ENCODE data around the gene PANK3.

The PANK3 gene

GRCh38 chr5:168604436-168604835, 25.3 kb upstream of the PANK3 start:
- H3K4me3 ChIP-seq (ENCODE audit: low read depth, low read length) = no peak overlapping the region
- TF ChIP-seq CTCF (IDR thresholded peaks at IDR 0.05; ENCODE audit: low read depth, low read length) = no peak

GRCh38 chr5:168603746-168604145, 24.6 kb upstream of the PANK3 start:
- H3K4me3 ChIP-seq (ENCODE audit: low read depth, low read length) = no peak overlapping the region
- no peak for TF ChIP-seq CTCF (IDR thresholded peaks at IDR 0.05; ENCODE audit: low read depth, low read length)

GRCh38 chr5:168602517-168602916, 23.3 kb upstream of the PANK3 start:
- no peak overlapping the region for H3K4me3 ChIP-seq (ENCODE audit: low read depth, low read length)
- TF ChIP-seq CTCF (IDR thresholded peaks at IDR 0.05; ENCODE audit: low read depth, low read length) = no peak

GRCh38 chr5:168601972-168602371, 22.8 kb upstream of the PANK3 start:
- H3K4me3 ChIP-seq (ENCODE audit: low read depth, low read length) = no peak overlapping the region
- TF ChIP-seq CTCF (IDR thresholded peaks at IDR 0.05; ENCODE audit: low read depth, low read length) = no peak

GRCh38 chr5:168600409-168600808, 21.2 kb upstream of the PANK3 start:
- TF ChIP-seq CTCF (IDR thresholded peaks at IDR 0.05; ENCODE audit: low read depth, low read length) = no peak
- no peak overlapping the region for H3K4me3 ChIP-seq (ENCODE audit: low read depth, low read length)

GRCh38 chr5:168599826-168600225, 20.7 kb upstream of the PANK3 start:
- no peak for TF ChIP-seq CTCF (IDR thresholded peaks at IDR 0.05; ENCODE audit: low read depth, low read length)
- H3K4me3 ChIP-seq (ENCODE audit: low read depth, low read length) = no peak overlapping the region

GRCh38 chr5:168598639-168599038, 19.5 kb upstream of the PANK3 start:
- no peak for TF ChIP-seq CTCF (IDR thresholded peaks at IDR 0.05; ENCODE audit: low read depth, low read length)
- no peak overlapping the region for H3K4me3 ChIP-seq (ENCODE audit: low read depth, low read length)
